SK-N-SH (cell line): Measurements from ENCODE around the gene ASTL. TPM values are rescaled to one million over a fixed set of nuclear protein-coding genes. Genes with fewer than 3 reads are reported as not detected.

Source experiments
- CTCF ChIA-PET: fragments of 300-600, 350-600 bp; formaldehyde crosslinking; extraction: SDS; loops from one replicate; lab custom pipeline; 2021; lab: Yijun Ruan, JAX
- POLR2A ChIA-PET: fragments of 350-600 bp; sonication (Branson Sonifier 250); formaldehyde crosslinking; extraction: SDS; loops from one replicate; lab custom pipeline; 2020; ENCODE audit warnings: antibody characterized with exemption, inconsistent platforms; lab: Yijun Ruan, JAX
- DNase-seq: peaks from one replicate; pipeline ENCODE4 v3.0.0; 2012
- H2AFZ ChIP-seq: fragments of 200-600 bp; sonication (generic); 2 replicates; pipeline ENCODE4 v1.8.1; 2016; ENCODE audit warnings: antibody characterized with exemption, mild to moderate bottlenecking, low read depth
- H3F3A ChIP-seq: fragments of 200-600 bp; sonication (generic); replicated peaks from 2 replicates; pipeline ENCODE3; 2016; ENCODE audit warnings: antibody characterized with exemption, mild to moderate bottlenecking; ENCODE audit not compliant: insufficient read depth
- H3K27ac ChIP-seq, 2 experiments: fragments of 200-500 bp in 1 of 2; fragments of 200-600 bp in 1 of 2; sonication (Bioruptor generic) in 1 of 2; sonication (generic), shearing (Covaris generic) in 1 of 2; 2 replicates each; pipeline versions ENCODE4 v1.5.1 to v1.6.1; 2014 to 2016; ENCODE audit warnings: low read depth in 2 of 2, inconsistent platforms in 1 of 2, low read length in 1 of 2, mild to moderate bottlenecking in 1 of 2, mixed read lengths in 1 of 2
- H3K27me3 ChIP-seq: fragments of 200-600 bp; sonication (generic), shearing (Covaris generic); 2 replicates; pipeline ENCODE4 v1.6.1; 2016; ENCODE audit warnings: mixed run types; ENCODE audit not compliant: insufficient read depth
- H3K36me3 ChIP-seq, 2 experiments: fragments of 200-500 bp in 1 of 2; fragments of 200-600 bp in 1 of 2; sonication (Bioruptor generic) in 1 of 2; sonication (generic) in 1 of 2; replicated peaks in 1 of 2; 2 replicates each; pipeline versions ENCODE3 to v1.5.1; 2014 to 2016; ENCODE audit warnings: low read length in 1 of 2, mild to moderate bottlenecking in 1 of 2; ENCODE audit not compliant: insufficient read depth in 2 of 2, control insufficient read depth in 1 of 2
- H3K4me1 ChIP-seq, 2 experiments: fragments of 200-500 bp in 1 of 2; fragments of 200-600 bp in 1 of 2; sonication (Bioruptor generic) in 1 of 2; sonication (generic), shearing (Covaris generic) in 1 of 2; 2 replicates each; pipeline versions ENCODE4 v1.5.1 to v1.6.1; 2014 to 2016; ENCODE audit warnings: low read depth in 1 of 2, low read length in 1 of 2, mixed run types in 1 of 2; ENCODE audit not compliant: insufficient read depth in 2 of 2, control insufficient read depth in 1 of 2
- H3K4me2 ChIP-seq: fragments of 200-600 bp; sonication (generic), shearing (Covaris generic); 2 replicates; pipeline ENCODE4 v1.6.1; 2017; ENCODE audit warnings: mixed run types
- H3K4me3 ChIP-seq, 2 experiments: fragments of 200-500 bp in 1 of 2; fragments of 200-600 bp in 1 of 2; sonication (Bioruptor generic) in 1 of 2; sonication (generic), shearing (Covaris generic) in 1 of 2; 2 replicates each; pipeline versions ENCODE4 v1.5.1 to v1.8.1; 2014 to 2016; ENCODE audit warnings: low read depth in 2 of 2, inconsistent platforms in 1 of 2, low read length in 1 of 2, mild to moderate bottlenecking in 1 of 2, mixed read lengths in 1 of 2, moderate library complexity in 1 of 2
- H3K79me2 ChIP-seq: fragments of 200-600 bp; sonication (generic); 2 replicates; pipeline ENCODE4 v1.8.1; 2017; ENCODE audit warnings: mild to moderate bottlenecking; ENCODE audit not compliant: insufficient read depth
- H3K9ac ChIP-seq: fragments of 200-600 bp; sonication (generic); 2 replicates; pipeline ENCODE4 v1.6.1; 2017; ENCODE audit warnings: mixed run types
- H3K9me2 ChIP-seq: fragments of 200-600 bp; sonication (generic); 2 replicates; pipeline ENCODE4 v1.6.1; 2017; ENCODE audit warnings: mixed run types
- H3K9me3 ChIP-seq: fragments of 200-600 bp; sonication (generic); 2 replicates; pipeline ENCODE4 v1.6.1; 2017; ENCODE audit warnings: mixed run types, mild to moderate bottlenecking, moderate library complexity
- H4K20me1 ChIP-seq: fragments of 200-600 bp; sonication (generic); 2 replicates; pipeline ENCODE4 v1.6.1; 2017; ENCODE audit warnings: mild to moderate bottlenecking, mixed run types; ENCODE audit not compliant: insufficient read depth
- CHD2 ChIP-seq: fragments of 150-350 bp; IDR thresholded peaks from 2 replicates; pipeline ENCODE4 v1.6.1; 2018; ENCODE audit warnings: low read length; ENCODE audit not compliant: partially characterized antibody
- FOSL2 ChIP-seq: IDR thresholded peaks from 2 replicates; pipeline ENCODE4 v1.4.0; 2012; ENCODE audit warnings: low read depth, mild to moderate bottlenecking, moderate library complexity, borderline replicate concordance
- FOXJ3 ChIP-seq: sonication (generic); formaldehyde crosslinking; IDR thresholded peaks from 2 replicates; pipeline ENCODE4 v1.5.1; 2020; ENCODE audit warnings: mild to moderate bottlenecking, missing genetic modification reagents
- FOXM1 ChIP-seq: IDR thresholded peaks from 2 replicates; pipeline ENCODE4 v1.4.0; 2012; ENCODE audit warnings: low read depth, mild to moderate bottlenecking
- GABPA ChIP-seq: IDR thresholded peaks from 2 replicates; pipeline ENCODE4 v1.4.0; 2012; ENCODE audit warnings: low read depth, mild to moderate bottlenecking
- IRF3 ChIP-seq: fragments of 150-350 bp; IDR thresholded peaks from 2 replicates; pipeline ENCODE4 v1.6.1; 2016; ENCODE audit warnings: mild to moderate bottlenecking, low read depth, low read length
- JUND ChIP-seq: IDR thresholded peaks from 2 replicates; pipeline ENCODE4 v1.4.0; 2012
- MEF2A ChIP-seq: IDR thresholded peaks from 2 replicates; pipeline ENCODE4 v1.4.0; 2012; ENCODE audit warnings: low read depth, borderline replicate concordance
- NFIC ChIP-seq: IDR thresholded peaks from 2 replicates; pipeline ENCODE4 v1.4.0; 2012; ENCODE audit warnings: borderline replicate concordance
- POLR2AphosphoS5 ChIP-seq: IDR thresholded peaks from 2 replicates; pipeline ENCODE4 v1.6.1; 2012; ENCODE audit warnings: low read depth, low read length
- RAD21 ChIP-seq: IDR thresholded peaks from 2 replicates; pipeline ENCODE4 v1.6.1; 2012; ENCODE audit warnings: mild to moderate bottlenecking, low read length
- REST ChIP-seq: IDR thresholded peaks from 2 replicates; pipeline ENCODE4 v1.6.1; 2012; ENCODE audit warnings: mild to moderate bottlenecking, low read depth, low read length, moderate library complexity
- RFX5 ChIP-seq: IDR thresholded peaks from 2 replicates; pipeline ENCODE4 v1.6.1; 2012; ENCODE audit warnings: mild to moderate bottlenecking, improper control_type of control experiment, low read length
- TAF1 ChIP-seq: IDR thresholded peaks from 2 replicates; pipeline ENCODE4 v1.6.1; 2012; ENCODE audit warnings: low read depth, mild to moderate bottlenecking, low read length, moderate library complexity, borderline replicate concordance
- TCF12 ChIP-seq: IDR thresholded peaks from 2 replicates; pipeline ENCODE4 v1.4.0; 2012
- USF2 ChIP-seq: fragments of 150-350 bp; IDR thresholded peaks from 2 replicates; pipeline ENCODE4 v1.6.1; 2017; ENCODE audit warnings: antibody characterized with exemption, low read length, low read depth, borderline replicate concordance
- YY1 ChIP-seq: IDR thresholded peaks from 2 replicates; pipeline ENCODE4 v1.4.0; 2012; ENCODE audit warnings: low read depth, mild to moderate bottlenecking
- ZBTB33 ChIP-seq: IDR thresholded peaks from 2 replicates; pipeline ENCODE4 v1.4.0; 2012; ENCODE audit warnings: low read depth, borderline replicate concordance
- WGBS: methylation state at CpG from one replicate; pipeline ENCODE4 v1.1.6; 2017; ENCODE audit warnings: low lambda C conversion rate; 5-methylcytosine and 5-hydroxymethylcytosine counted together
- polyA plus RNA-seq, 3 experiments: library from polyadenylated mRNA; depleted of rRNA; stranded (reverse); fragments of >200 nt; gene quantifications; 2 replicates each; pipeline ENCODE4 v1.2.3, GENCODE V29; 2012

Gene ASTL
- polyA plus RNA-seq, 1 of the 3 experiments (the other 2 are of a cell fraction): not detected

- H3K79me2 ChIP-seq: no peaks in the 10 kb centered on the region
- H3K4me1 ChIP-seq: peaks cover 0 to 12% of the 10 kb centered on the region in 2 experiments; a peak in 1 of 4 replicates
- POLR2A ChIA-PET: no interaction called here
- no peak overlapping the region for H3K4me3 ChIP-seq
- no peak overlapping the region for H3K4me2 ChIP-seq
- no peak overlapping the region for H2AFZ ChIP-seq
- TF ChIP-seq FOXJ3 (CRISPR knock-in tag) (no peak), REST (no peak), ZBTB33 (no peak), IRF3 (no peak), GABPA (no peak), FOXM1 (no peak), RAD21 (no peak), JUND (no peak), POLR2AphosphoS5 (no peak), NFIC (no peak), RFX5 (no peak), USF2 (no peak), TAF1 (no peak), CHD2 (no peak), TCF12 (no peak), MEF2A (no peak), YY1 (no peak), FOSL2 (no peak)
- whole genome bisulfite sequencing: 74% methylated on average over 10 of the region's 11 CpGs
- no peaks in the 10 kb centered on the region for H3K9me2 ChIP-seq
- H4K20me1 ChIP-seq: no peaks in the 10 kb centered on the region
- H3K9me3 ChIP-seq: no peaks in the 10 kb centered on the region
- CTCF ChIA-PET: interaction anchor here (1.0 to 1.4 kb wide), 2 partner anchors 17 kb away, joined by 3 to 7 read pairs; no protein-coding TSS in a partner anchor
- H3K27ac ChIP-seq: no peak overlapping the region
- no peaks in the 10 kb centered on the region for H3K36me3 ChIP-seq
- no peak for DNase-seq
- peaks cover 7% of the 10 kb centered on the region; the same call in 1 of the 2 replicates for H3K27me3 ChIP-seq
- no peaks in the 10 kb centered on the region for H3F3A ChIP-seq
- H3K9ac ChIP-seq: no peak overlapping the region
Observed at GRCh38 chr2:96134421-96134820, 3.9 kb downstream of the ASTL start.
